Gastrocnemius medialis (tissue), 4 donors: ENCODE data around the gene OR8B4. TPM values are rescaled to one million over a fixed set of nuclear protein-coding genes. Genes with fewer than 3 reads are reported as not detected.

Experiments used
- ATAC-seq, 2 donors: fragments of 150-250 bp; one replicate each; pipeline ENCODE4 v1.9.1; 2016
- DNase-seq, 2 donors: peaks; one replicate each; pipeline ENCODE4 v3.0.0-alpha.2; 2019
- H3K27ac ChIP-seq, 4 donors: fragments of 200-600 bp; sonication (generic); 1 replicate in 1 of 4; 2 replicates in 3 of 4; pipeline ENCODE4 v1.5.1; 2016 to 2018; ENCODE audit warnings: mild to moderate bottlenecking in 2 of 4, moderate library complexity in 1 of 4
- H3K27me3 ChIP-seq, 3 donors: fragments of 200-600 bp; sonication (generic) in 2 of 3; 1 replicate in 1 of 3; 2 replicates in 2 of 3; pipeline versions ENCODE4 v1.5.1 to v1.6.0; 2016 to 2019; ENCODE audit warnings: mild to moderate bottlenecking in 1 of 3, moderate library complexity in 1 of 3
- H3K36me3 ChIP-seq, 2 donors: fragments of 200-600 bp; sonication (generic) in 1 of 2; one replicate each; pipeline ENCODE4 v1.5.1; 2017 to 2018
- H3K4me1 ChIP-seq, 2 donors: fragments of 200-600 bp; sonication (generic) in 1 of 2; one replicate each; pipeline ENCODE4 v1.5.1; 2016 to 2017; ENCODE audit warnings: mild to moderate bottlenecking in 2 of 2
- H3K4me3 ChIP-seq, 4 donors: fragments of 200-600 bp; sonication (generic) in 3 of 4; 1 replicate in 1 of 4; 2 replicates in 3 of 4; pipeline ENCODE4 v1.5.1; 2016 to 2019; ENCODE audit warnings: mild to moderate bottlenecking in 2 of 4
- H3K9me3 ChIP-seq, 3 donors: fragments of 200-600 bp; sonication (generic) in 2 of 3; 1 replicate in 1 of 3; 2 replicates in 2 of 3; pipeline ENCODE4 v1.5.1; 2016 to 2019
- POLR2A ChIP-seq, 2 donors: fragments of 450-650 bp; IDR thresholded peaks; one replicate each; pipeline ENCODE4 v1.6.1; 2017; ENCODE audit warnings: antibody characterized with exemption in 2 of 2, mild to moderate bottlenecking in 2 of 2, moderate library complexity in 2 of 2
- in situ Hi-C, 4 donors: fragments of 200-750 bp; cut with MboI; loops; one replicate each; pipeline versions ENCODE4 v1.15.0 to v1.8.0; 2017; ENCODE audit warnings: low sequenced_read_pairs in 4 of 4
- intact Hi-C: fragments of 100-400 bp; cut with DNase I; formaldehyde crosslinking; loops from one replicate; pipeline ENCODE4 v1.15.1; 2023; ENCODE audit warnings: low total_unique reads
- total RNA-seq, 4 donors: library from RNA; depleted of rRNA; stranded (reverse); fragments of >200 nt; gene quantifications; one replicate each; pipeline versions ENCODE4 v1.1.0 to v1.2.3, GENCODE V29; 2016
- TF ChIP-seq, protein P1 (sequence below), 5 experiments: fragments of 450-650 bp in 3 of 5; fragments of 200-600 bp in 2 of 5; sonication (generic) in 2 of 5; IDR thresholded peaks in 4 of 5; conservative IDR thresholded peaks in 1 of 5; 1 replicate in 4 of 5; 2 replicates in 1 of 5; pipeline ENCODE4 v1.5.1; 2016 to 2019; ENCODE audit warnings: antibody characterized with exemption in 5 of 5, mild to moderate bottlenecking in 3 of 5, moderate library complexity in 3 of 5

OR8B4 gene, protein sequence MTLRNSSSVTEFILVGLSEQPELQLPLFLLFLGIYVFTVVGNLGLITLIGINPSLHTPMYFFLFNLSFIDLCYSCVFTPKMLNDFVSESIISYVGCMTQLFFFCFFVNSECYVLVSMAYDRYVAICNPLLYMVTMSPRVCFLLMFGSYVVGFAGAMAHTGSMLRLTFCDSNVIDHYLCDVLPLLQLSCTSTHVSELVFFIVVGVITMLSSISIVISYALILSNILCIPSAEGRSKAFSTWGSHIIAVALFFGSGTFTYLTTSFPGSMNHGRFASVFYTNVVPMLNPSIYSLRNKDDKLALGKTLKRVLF
- total RNA-seq = not detected

DNA sequence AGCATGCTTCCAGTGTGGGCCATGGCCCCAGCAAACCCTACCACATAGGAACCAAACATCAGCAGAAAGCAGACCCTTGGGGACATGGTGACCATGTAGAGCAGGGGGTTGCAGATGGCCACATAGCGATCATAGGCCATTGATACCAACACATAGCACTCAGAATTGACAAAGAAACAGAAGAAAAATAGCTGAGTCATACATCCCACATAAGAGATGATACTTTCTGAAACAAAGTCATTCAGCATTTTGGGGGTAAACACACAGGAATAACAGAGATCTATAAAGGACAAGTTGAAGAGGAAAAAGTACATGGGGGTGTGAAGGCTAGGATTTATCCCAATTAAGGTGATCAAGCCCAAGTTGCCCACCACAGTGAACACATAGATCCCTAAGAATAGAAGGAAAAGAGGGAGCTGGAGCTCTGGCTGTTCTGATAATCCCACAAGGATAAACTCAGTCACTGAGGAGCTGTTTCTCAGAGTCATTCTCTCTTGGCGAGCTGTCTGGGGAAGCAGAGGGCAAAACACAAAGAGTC, at the start of gene OR8B4:
Gene OR8B4, minus strand, starts transcription at position 488 of the 538 bp plus-strand sequence. Its CDS starts 0 bp downstream, at position 488.
- ATAC-seq = no peak

DNA sequence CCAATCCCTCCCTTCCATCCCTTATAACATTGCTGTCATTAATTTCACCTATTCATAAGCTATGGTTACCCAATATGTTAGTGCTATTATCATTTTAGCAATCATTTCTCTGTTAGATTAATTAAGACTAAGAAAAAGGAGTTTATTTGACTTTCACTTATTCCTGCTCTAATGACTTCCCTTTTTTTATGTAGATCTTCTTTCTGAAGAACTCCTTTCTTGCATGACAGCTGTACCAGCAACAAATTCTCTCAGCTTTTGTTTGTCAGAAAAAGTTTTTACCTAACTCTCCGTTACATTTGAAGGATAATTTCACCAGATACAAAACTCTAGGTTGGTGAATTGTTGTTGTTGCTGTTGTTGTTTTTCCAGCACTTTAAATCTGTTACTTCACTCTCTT, 49.4 kb upstream of the OR8B4 start:
- intact Hi-C loops = no loop called here
- no peak for ATAC-seq
- H3K27ac ChIP-seq = no peak overlapping the region

More for the DNA sequence above, at the start of gene OR8B4:
- Histone ChIP-seq H3K9me3 (no peaks in the 10 kb centered on the region), H3K27me3 (no peaks in the 10 kb centered on the region), H3K27ac (no peak within 1 kb of the TSS), H3K4me3 (no peak within 1 kb of the TSS), H3K36me3 (no peaks in the 10 kb centered on the region), H3K4me1 (no peaks in the 10 kb centered on the region)
- no peak for DNase-seq
- TF ChIP-seq, protein P1, sequence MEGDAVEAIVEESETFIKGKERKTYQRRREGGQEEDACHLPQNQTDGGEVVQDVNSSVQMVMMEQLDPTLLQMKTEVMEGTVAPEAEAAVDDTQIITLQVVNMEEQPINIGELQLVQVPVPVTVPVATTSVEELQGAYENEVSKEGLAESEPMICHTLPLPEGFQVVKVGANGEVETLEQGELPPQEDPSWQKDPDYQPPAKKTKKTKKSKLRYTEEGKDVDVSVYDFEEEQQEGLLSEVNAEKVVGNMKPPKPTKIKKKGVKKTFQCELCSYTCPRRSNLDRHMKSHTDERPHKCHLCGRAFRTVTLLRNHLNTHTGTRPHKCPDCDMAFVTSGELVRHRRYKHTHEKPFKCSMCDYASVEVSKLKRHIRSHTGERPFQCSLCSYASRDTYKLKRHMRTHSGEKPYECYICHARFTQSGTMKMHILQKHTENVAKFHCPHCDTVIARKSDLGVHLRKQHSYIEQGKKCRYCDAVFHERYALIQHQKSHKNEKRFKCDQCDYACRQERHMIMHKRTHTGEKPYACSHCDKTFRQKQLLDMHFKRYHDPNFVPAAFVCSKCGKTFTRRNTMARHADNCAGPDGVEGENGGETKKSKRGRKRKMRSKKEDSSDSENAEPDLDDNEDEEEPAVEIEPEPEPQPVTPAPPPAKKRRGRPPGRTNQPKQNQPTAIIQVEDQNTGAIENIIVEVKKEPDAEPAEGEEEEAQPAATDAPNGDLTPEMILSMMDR (IDR thresholded peaks at IDR 0.05 in 4 of 5, conservative IDR thresholded peaks at IDR 0.05 in 1 of 5) = no peak
- TF ChIP-seq POLR2A (IDR thresholded peaks at IDR 0.05) = no peak
- intact Hi-C loops = no loop called here
- in situ Hi-C loops = loop anchor here in 1 of 4 donors (25.0 kb wide), 1 partner anchor 163 kb away; no protein-coding TSS in a partner anchor

DNA sequence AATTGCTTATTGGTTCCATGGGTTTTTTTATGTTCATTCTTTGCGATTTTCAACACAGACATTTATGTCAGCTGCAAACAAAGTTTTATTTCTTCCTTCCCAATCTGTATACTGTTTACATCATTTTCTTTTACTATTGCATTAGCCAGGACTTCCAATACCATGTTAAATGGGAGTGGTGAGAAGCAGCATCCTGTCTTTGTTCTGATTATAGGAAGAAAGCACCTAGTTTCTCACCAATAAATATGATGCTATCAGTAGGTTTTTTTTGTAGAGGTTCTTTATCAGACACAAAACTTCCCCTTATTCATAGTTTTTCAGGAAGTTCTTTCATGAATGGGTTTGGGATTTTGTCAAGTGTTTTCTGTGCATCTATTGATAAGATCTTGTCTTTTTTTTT, 48.8 kb upstream of the OR8B4 start:
- H3K27ac ChIP-seq = no peak overlapping the region
- in situ Hi-C loops = no loop called here
- no peaks in the 10 kb centered on the region for H3K9me3 ChIP-seq
- peaks cover 0 to 4% of the 10 kb centered on the region in 2 donors for H3K4me1 ChIP-seq
- DNase-seq (no peak), ATAC-seq (no peak)
- no peak for TF ChIP-seq POLR2A (IDR thresholded peaks at IDR 0.05)
- TF ChIP-seq, protein P1 (IDR thresholded peaks at IDR 0.05 in 4 of 5, conservative IDR thresholded peaks at IDR 0.05 in 1 of 5) = no peak
- H3K27me3 ChIP-seq = no peaks in the 10 kb centered on the region
- no peak overlapping the region for H3K4me3 ChIP-seq
- no peaks in the 10 kb centered on the region for H3K36me3 ChIP-seq
- intact Hi-C loops = no loop called here

More for the DNA sequence above, 49.4 kb upstream of the OR8B4 start:
- no peak overlapping the region for H3K4me3 ChIP-seq
- no peaks in the 10 kb centered on the region for H3K9me3 ChIP-seq
- no peak for DNase-seq
- no peaks in the 10 kb centered on the region for H3K36me3 ChIP-seq
- H3K4me1 ChIP-seq = peaks cover 0 to 4% of the 10 kb centered on the region in 2 donors
- in situ Hi-C loops = no loop called here
- TF ChIP-seq POLR2A (IDR thresholded peaks at IDR 0.05) = no peak
- TF ChIP-seq, protein P1 (IDR thresholded peaks at IDR 0.05 in 4 of 5, conservative IDR thresholded peaks at IDR 0.05 in 1 of 5) = no peak
- H3K27me3 ChIP-seq = no peaks in the 10 kb centered on the region

DNA sequence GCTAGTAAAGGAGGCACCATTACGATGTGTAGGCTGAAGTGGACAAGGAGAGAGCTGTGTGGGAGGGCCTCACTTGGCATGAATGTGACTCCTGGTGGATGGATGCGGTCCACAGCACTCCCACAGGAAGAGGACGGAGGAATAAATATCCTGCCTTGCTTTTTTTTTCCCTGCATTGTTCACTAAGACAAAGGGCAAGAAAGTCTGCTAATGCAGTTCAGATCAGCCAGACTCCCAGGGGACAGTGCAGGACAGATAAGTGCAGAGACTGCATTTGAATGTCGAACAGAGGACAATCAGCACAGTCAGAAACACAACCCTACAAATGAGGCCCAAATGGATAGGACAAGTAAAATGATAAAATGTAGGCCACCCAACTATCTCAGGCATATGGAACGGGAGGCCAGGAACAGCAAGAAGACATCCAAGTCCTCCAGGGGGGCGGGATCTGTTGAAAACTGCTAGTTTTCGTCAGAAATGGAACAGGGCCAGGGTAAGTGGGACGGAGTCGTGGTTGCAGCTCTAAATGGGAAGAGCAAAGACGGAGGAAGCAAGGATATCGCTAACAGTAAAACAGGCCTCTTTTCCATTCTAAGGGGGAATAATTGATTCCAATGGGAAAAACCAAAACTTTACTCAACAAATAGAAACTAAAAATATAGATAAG, 46.0 kb upstream of the OR8B4 start:
- H3K36me3 ChIP-seq = no peaks in the 10 kb centered on the region
- no peaks in the 10 kb centered on the region for H3K27me3 ChIP-seq
- no peak for DNase-seq
- intact Hi-C loops (no loop called here), in situ Hi-C loops (no loop called here)
- TF ChIP-seq, protein P1 (IDR thresholded peaks at IDR 0.05 in 4 of 5, conservative IDR thresholded peaks at IDR 0.05 in 1 of 5) = no peak
- TF ChIP-seq POLR2A (IDR thresholded peaks at IDR 0.05) = no peak
- peaks cover 0 to 4% of the 10 kb centered on the region in 2 donors for H3K4me1 ChIP-seq
- ATAC-seq = no peak
- H3K27ac ChIP-seq = peak overlapping the region in 1 of 4 donors; percentile 15
- H3K4me3 ChIP-seq = no peak overlapping the region
- H3K9me3 ChIP-seq = no peaks in the 10 kb centered on the region
